Fibroblast of skin of back (primary cell): ENCODE data around the gene RAB3GAP1.
A peak's percentile ranks its signal among the peaks of the same experiment; 100 is the strongest.
"Not testable (repeated sequence)": the region's sequence is repeated elsewhere in the genome, so short reads cannot be mapped to it uniquely, and the experiment has no call there.

Source experiments
- DNase-seq: peaks from one replicate; pipeline ENCODE4 v3.0.0-alpha.2; 2013

Gene RAB3GAP1

DNA sequence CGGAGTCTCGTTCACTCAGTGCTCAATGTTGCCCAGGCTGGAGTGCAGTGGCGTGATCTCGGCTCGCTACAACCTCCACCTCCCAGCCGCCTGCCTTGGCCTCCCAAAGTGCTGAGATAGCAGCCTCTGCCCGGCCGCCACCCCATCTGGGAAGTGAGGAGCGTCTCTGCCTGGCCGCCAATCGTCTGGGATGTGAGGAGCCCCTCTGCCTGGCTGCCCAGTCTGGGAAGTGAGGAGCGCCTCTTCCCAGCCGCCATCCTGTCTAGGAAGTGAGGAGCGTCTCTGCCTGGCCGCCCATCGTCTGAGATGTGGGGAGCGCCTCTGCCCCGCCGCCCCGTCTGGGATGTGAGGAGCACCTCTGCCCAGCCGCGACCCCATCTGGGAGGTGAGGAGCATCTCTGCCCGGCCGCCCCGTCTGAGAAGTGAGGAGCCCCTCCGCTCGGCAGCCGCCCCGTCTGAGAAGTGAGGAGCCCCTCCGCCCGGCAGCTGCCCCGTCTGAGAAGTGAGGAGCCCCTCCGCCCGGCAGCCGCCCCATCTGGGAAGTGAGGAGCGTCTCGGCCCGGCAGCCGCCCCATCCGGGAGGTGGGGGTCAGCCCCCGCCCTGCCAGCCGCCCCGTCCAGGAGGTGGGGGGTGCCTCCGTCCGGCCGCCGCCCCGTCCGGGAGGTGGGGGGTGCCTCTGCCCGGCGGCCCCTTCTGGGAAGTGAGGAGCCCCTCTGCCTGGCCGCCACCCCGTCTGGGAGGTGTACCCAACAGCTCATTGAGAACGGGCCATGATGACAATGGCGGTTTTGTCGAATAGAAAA, 53.6 kb downstream of the RAB3GAP1 start:
- not testable (repeated sequence) for DNase-seq

DNA sequence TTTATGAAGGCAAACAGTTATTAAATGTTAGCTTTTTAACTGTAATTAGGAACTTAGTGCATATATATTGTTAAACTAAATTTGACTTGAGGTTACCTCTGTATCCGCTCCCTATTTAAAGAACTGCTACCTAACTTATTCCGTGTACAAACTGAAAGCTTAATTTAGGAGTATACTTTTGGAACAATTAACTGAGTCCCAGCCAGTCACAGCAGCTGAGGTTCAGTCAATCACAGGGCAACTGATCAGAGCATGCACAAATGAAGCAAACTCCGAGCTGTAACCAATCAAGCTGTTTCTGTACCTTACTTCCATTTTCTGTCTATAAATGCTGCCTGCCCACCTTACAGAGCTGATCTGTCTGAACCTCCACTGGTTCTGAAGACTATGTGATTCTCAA, 61.2 kb downstream of the RAB3GAP1 start:
- no peak for DNase-seq

DNA sequence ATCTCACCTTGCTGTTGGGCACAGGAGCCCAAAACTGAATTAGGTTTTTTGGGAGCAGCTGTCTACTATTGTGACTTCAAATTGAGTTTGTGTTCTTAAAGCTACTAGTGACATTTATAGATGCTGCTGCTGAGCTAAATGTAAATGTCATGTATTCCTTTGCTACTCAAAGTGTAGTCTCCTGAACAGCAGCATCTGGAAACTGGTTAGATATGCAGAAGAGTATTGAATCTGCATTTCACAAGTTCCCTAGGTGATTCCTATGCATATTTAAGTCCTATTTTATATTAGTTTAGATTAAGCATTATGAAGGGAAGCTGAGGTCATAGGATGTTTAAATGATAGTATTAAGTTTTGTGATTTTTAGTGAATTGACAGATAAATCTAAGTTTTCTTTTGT, 67.5 kb downstream of the RAB3GAP1 start:
- no peak for DNase-seq

DNA sequence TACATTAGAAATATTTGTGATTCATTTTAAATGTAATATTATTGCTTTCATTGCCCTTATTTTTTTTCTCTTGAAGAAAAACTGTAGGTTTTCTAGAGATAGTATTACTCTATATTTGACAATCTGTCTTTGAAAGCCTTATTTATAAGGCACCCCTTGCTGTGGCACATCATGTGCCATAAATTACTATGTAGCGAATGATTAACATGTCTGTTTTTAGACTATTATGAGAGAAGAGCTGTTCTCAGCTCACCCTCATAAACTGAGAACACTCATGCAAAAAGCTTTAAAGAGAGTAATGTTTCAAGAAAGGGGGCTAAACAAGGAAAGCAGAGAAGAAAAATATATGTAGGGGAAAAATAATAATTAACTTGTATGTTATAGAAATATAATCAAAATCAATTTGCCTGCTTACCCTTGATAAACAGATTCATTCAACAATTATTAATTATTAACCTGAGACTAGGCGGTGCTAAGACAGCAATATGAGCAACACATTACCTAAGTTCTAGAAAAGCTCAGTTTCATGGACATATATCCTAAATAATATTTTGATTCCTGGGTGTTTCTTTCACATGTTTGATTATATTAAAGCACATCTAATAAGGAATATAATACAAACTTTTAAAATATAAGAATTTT, 69.0 kb downstream of the RAB3GAP1 start:
- no peak for DNase-seq

DNA sequence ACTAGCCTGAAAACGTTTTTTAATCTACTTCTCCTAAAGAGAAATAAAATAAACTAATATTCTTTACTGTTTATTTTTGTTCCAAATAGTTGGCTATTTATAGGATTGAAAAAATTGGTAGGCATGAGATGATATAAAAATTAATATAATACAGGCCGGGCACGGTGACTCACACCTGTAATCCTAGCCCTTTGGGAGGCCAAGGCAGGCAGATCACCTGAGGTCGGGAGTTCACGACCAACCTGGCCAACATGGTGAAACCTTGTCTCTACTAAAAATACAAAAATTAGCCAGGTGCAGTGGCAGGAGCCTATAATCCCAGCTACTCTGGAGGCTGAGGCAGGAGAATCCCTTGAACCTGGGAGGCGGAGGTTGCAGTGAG, 69.6 kb downstream of the RAB3GAP1 start:
- not testable (repeated sequence) for DNase-seq

DNA sequence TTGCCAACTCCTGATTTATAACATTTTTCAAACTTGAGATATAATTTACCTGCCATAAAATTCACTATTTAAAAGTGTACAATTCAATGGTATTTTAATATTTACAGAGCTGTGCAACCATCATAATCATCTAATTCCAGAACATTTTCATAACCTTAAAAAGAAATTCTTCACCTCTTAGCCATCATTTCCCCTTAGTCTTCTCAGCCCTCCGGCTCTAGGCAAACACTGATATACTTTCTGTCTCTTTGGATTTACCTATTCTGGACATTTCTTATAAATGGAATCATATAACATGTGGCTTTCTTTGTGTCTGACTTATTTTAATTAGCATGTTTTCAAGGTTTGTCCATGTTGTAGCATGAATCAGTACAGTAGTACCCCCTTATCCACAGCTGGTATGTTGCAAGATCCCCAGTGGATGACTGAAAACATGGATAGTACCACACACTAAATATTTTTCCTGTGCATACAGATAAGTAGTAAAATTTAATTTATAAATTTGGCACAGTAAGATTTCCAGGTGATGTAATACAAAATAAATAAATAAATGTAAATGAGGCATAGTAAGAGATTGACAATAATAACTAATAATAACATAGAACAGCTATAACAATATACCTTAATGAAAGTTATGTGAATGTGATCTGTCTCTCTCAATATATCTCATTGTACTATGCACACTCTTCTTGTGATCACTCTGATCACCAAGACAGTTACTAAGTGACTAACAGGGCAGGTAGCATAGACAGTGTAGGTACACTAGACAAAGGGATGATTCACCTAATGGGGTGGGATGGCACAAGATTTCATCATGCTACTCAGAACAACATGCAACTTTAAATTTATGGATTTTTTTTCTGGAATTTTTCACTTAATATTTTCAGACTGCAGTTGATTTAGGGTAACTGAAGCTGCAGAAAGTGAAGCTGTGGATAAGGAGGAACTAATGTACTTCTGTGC, 73.1 kb downstream of the RAB3GAP1 start:
- peak; percentile 10 for DNase-seq

DNA sequence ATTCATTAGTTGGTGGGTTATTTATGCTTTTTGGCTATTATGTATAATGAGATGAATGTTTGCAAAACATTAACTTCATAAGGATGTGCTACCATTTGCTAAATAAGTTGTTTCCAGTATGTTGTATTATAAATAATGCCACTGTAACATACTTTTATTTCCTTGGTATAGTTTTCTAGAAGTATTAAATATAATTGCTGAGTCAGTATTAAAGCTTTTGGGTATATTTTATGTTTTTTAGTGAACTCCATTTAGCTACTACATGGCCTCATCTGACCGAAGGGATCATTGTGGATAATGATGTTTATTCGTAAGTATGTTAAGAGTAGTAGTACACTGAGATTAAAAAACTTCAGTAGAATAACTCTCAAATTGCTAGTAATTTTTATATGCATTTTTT, 73.8 kb downstream of the RAB3GAP1 start:
- no peak for DNase-seq

DNA sequence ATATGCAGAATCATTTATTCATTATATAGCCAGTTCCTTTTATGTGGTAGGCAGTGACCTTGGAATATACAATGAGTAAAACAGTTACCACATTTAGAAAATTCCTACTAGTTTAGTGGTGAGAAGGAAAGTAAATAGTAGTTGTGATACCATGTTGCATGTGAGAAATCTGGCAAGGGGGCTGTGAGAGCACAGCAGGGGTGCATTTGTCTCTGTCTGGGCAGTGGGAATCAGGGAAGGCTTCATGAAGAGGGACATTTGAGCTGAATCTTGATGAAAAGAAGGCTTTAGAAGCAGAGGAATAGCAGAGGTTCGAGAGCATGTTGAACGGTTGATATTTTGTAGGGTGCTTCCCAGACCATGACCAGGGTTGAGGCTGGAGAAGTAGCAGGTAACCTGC, 78.7 kb downstream of the RAB3GAP1 start:
- no peak for DNase-seq

DNA sequence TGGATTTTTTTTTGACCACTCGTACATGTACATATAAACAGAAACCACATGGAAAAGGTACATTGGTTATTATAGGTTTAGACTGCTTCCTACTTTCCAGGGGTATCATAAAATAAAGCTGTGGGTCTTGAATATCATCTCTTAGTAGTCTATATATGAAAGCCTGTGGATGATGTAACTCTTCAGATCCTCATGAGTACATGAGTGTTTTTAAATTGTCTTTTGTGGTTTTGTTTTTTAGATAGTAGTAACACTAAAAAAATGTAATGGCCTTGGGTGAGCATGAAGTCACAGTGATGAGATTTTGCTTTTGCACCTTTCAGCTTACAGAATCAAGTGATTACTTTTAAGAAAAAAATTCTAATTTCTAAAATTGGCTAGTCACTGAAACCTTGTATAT, 80.2 kb downstream of the RAB3GAP1 start:
- DNase-seq, result peak; percentile 65

DNA sequence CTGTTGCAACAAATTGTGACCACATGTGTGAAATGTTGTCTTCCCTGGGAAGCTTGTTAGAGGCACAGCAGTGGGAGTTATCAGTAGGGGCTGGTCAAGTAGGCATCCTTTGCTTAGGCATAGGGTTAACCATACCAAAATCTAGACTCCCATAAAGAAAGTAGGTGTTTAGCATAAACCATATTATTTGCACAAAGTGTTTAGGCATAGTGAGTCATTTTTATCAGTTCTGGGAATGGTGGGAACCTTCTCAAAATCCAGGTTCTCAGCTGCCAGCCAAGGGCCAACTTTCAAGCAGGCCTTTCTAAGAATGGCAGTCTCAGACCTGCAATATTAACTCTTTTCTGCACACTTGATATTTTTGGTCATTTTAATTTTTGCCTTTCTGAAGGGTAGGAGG, 88.5 kb downstream of the RAB3GAP1 start:
- no peak for DNase-seq

DNA sequence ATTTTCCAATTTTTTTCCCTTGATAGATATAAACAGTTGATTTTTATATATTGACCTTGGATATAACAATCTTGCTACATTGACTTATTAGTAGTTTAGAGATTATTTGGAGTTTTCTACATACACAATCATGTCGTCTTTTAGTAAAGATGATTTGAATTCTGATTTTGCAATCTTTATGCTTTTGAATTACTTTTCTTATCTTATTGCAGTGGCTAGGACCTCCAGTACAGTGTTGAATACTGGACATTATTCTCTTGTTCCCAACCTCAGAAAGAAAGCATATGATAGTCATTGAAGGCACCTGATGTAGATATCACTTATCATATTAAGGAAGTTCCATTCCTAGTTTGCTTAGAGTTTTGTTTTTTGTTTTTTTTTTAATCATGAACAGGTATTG, 90.2 kb downstream of the RAB3GAP1 start:
- DNase-seq, result no peak

DNA sequence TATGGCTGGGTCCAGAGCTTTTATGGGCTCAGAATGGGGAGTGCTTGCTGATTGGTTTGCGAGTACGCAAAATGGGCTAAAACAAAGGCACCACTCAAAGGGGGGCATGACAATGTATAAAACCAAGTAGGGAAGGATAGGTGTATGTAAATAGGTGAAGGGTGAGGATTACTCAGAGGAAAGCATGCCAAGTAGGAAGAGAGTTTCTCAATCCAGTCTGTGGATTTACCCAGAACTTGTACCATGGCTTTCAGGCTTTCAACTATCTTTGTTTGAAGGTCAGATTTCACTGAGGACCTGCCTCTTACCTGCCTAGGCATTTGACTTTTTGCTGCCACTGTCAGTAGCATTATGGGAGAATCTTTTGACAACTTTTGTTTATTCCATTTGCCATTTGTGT, 92.3 kb downstream of the RAB3GAP1 start:
- DNase-seq, result no peak

DNA sequence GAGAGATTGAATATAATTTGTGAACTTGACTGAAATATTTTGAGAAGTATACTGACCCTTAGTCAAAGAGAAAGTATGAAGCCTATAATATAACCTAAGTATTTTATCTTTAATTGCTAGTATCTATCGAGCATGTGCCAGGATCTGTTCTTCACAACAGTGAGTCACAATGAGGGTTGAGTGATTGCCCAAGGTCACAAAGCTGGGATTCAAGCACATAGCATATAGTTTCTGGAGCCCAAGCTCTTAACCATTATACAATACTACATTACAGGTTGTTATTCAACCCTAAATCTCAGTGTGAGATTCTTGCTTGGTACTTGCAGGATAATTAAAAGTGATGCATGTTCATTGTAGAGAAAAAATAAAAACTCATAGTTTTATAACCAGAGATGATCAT, 97.2 kb downstream of the RAB3GAP1 start:
- no peak for DNase-seq

DNA sequence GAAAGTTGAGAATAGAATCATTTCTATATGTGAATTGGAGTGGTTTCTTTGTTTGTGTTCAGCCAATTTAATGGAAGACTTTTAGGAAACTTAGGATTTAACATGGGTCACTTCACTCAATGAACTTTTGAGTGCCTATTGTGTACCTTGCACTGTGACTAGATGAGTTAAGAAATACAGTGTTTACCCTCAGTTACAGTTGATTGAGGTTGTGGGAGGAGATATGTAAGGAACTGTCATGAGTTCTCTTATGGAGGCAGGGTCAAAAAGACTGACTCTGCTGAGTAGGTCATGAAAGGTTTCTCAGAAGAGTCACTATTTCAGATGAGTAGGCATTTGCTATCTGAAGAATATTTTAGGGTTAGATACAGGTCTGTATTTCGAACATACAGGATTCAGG, 98.6 kb downstream of the RAB3GAP1 start:
- DNase-seq, result no peak

DNA sequence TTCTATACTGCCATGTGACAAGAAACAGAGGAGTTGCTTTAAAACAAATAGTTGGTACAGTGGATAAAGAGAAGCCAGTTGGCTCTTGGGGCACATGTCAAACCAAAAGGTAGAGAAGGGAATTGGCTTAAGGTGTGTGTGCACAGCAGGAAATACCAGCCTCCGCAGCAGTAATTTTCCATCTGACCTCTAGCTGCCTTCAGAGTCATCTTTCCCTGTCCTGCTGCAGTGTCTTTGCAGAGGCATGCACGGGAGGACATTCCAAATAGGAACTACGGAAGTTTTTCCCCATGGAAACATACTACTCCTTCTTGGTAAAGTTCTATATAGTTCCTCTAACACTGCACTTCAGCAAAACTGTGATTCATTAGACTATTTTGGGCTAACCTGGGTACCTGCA, 99.5 kb downstream of the RAB3GAP1 start:
- no peak for DNase-seq

DNA sequence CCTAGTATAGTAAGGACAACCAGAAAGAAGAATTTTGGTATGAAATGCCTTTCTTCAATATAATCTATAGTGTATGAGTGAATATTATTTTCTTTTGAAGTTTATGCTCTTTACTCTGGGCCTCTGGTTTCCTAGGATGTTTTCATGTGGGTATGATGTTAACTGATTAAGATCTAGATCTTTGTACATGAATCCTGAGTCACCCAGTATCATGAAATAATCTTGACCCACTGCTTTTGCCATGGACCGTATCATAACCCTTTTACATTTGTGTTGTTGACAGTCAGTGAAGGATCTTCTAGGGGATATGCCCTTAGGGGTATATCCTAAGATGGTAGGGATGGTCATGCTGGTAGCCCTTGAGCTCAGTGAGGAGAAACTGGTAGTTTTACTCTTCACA, 100.3 kb downstream of the RAB3GAP1 start:
- DNase-seq, result no peak

DNA sequence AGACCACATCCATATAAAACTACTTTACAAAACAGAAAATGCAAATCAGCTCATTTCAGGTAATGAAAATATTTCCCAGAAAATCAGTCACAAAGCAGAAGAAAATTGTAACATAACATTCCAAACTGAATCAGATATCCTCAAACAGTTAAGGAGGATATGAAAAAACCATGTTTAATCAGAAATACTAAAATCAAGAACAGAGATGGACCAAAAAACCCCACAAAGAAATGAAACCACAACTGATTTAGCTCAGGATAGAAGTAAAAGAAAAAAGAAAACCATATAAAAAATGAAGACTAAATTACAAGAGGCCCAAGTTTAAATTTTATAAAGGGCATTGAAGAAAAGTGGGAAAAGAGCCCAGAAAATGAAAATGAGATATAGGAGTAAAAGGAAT, 102.9 kb downstream of the RAB3GAP1 start:
- DNase-seq, result no peak

DNA sequence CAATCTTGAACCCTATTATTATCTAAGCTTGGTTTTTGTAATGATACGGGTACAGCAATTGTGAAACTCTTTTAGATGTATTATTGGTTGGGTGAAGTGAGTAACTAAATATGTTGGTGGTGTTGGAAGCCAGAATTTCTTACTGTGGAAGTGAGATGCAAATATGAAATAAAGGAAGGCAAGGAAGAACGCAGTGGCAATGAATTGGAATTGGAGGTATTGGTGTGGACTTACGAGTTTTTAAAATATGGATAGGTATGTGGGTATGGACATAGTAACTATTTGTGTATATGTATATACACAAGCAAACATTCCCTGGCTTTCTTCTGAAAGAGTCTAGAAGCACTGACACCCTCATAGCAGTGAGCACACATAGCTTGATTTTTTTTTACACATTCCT, 105.8 kb downstream of the RAB3GAP1 start:
- DNase-seq, result no peak

DNA sequence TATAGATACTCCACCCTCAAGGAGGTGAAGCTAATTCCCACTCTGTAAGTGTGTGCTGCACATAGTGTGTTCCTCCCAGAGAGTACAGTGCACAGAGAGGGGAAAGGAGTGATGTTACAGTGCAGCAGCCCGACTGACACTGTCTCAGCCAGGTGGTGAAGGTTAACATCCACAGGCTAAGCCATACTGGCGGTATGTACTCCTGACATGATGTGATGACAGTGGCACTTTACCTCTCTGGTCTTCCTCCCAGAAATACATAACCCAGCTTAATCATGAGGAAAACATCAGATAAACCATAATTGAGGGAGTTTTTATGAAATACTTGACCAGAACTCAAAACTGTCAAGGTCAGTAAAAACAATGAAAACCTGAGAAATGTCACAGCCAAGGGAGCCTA, 107.1 kb downstream of the RAB3GAP1 start:
- no peak for DNase-seq

DNA sequence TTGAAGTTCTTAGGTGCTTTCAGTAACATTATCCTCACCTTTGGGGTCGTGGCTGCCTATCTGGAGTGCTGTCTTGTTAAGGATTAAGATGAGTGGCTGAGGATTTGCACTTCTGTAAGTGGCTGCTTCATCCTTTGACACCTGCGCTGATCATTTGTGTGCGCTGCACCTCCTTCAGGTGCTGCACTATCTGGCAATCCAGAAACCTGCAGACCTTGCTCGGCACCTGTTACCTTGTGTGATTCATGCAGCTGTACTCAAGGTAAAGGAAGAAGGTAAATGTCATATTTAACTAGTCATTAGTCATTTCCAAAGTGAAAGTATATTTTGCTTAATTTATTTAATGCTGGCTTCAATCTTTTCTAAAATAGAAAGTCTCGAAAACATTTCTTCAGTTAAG, 110.3 kb downstream of the RAB3GAP1 start:
- DNase-seq, result no peak

DNA sequence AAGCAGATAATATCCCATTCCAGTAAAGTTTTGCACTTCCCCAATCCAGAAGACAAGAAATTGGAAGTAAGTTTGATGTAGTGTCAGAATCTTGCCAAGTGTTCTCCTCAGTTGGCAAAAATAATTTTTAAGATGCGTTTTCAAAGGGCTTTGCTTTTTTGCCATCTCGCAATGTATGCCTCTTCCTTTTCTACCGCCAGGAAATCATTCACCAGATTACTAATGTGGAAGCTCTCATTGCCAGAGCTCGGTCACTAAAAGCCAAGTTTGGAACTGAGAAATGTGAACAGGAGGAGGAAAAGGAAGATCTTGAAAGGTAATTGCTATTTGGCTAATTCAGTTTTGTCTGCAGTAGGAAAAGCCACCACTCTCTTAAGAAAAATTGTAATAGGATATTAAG, 110.7 kb downstream of the RAB3GAP1 start:
- DNase-seq, result no peak

DNA sequence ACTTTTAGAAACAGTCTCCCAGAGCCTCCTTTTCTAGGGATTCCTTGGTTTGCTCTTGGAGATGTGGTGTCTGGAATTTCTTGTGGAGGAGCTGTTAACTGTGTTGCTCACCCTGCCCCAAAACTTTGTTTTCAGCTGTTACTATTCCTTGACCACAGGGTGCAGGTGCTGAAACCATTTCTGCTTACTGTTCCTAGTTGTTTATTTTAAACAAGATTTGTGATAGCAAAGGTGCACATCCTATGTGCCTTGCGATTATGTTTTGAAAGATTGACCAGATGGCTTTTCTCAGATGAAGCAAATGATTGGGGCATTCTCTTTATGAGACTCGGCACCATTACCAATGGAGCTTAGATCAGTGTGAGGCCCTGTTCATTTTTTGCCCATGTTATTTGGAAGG, 111.2 kb downstream of the RAB3GAP1 start:
- DNase-seq, result no peak

DNA sequence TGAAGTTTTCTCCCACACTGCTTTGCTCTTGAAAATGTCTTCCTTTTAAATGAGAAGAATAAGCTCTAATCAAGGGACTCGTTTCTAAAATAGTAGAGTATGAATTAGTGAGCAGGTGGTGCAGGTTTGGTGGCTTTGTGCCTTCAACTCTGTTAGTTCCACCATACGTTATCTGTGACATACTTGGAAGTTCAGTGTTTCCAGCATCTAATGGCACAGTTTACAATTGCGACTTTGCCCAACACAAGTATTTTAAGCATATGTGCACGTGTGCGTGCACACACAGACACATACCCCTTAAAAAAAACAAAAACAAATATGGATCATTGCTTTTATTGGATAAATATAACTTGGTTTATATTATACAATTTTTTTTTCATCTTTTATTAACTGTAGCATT, 111.8 kb downstream of the RAB3GAP1 start:
- DNase-seq, result no peak
